ENCODE results near the gene MTHFSD. TPM values are rescaled to one million over a fixed set of nuclear protein-coding genes. Genes with fewer than 3 reads are reported as not detected.
A peak's percentile ranks its signal among the peaks of the same experiment; 100 is the strongest.

MTHFSD gene
- total RNA-seq, 2 donors from 2014 or later: 23.7 to 43.8 TPM

- peaks cover 6% of the 10 kb centered on the region for H3K4me1 ChIP-seq (replicated peaks)
- 16% methylated on average over 6 of the region's 6 CpGs for WGBS
- peak overlapping the region; percentile 72 to 80 for H3K27ac ChIP-seq
- TF ChIP-seq POLR2A (IDR thresholded peaks at IDR 0.05) (no peak), POLR2AphosphoS5 (IDR thresholded peaks at IDR 0.05) (no peak), CTCF (IDR thresholded peaks at IDR 0.05) (no peak)
- peak overlapping the region in 1 of 2 donors; percentile 0 for H3K4me3 ChIP-seq
- no peaks in the 10 kb centered on the region for H3K36me3 ChIP-seq
- H3K9me3 ChIP-seq: no peaks in the 10 kb centered on the region
- intact Hi-C loops (cut with DNase I): no loop called here
- no peak for DNase-seq (ENCODE audit: low spot score)
- peaks cover 45% of the 10 kb centered on the region for H3K27me3 ChIP-seq (replicated peaks; ENCODE audit: insufficient read depth)
These were observed 51.2 kb downstream of the MTHFSD start for GRCh38 chr16:86503830-86504229.

DNA sequence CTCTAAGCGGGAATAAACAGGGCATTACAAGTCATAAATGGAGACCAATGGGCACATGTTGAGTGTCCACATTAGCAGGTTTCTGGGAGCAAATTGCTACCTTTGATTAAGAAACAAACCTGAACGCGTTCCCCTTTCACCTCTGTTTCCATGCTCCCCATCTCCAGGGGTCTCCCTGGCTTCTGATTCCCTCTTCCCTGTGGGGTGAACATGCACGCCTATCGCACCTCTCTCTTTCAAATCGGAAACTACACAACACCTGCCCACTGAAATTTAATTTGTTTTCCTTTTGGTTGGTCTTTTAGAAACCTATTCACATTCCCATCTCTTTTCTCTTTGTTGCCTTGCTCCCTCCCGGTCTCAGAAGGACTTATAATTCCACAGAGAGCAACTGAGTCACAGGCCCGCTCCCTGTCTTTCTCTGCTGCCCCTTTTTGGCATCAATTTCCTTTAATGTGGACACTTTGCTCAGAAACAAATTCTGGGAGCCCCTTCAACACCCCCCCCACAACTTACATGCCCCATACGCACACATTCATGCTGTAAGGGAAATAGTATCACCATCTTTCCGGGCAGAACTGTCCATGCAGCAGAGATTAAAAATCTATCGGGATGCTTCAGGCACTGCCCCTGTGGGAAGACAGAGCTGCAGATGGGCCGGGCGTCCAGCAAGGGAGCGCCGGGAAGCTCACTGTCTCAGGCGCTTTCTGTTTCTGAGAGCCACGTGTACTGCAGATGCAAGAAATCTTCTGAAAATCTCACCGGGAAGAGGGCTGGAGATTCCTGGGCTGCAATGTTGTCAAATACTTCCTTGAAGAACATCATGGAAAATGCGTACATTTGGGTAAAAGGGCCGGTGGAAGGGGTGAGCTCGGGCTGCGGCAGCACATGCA, 51.9 kb downstream of the MTHFSD start:
- H3K4me3 ChIP-seq: no peak overlapping the region
- no peaks in the 10 kb centered on the region for H3K36me3 ChIP-seq
- H3K27me3 ChIP-seq (replicated peaks; ENCODE audit: insufficient read depth): peaks cover 51% of the 10 kb centered on the region
- peak overlapping the region; percentile 72 to 80 for H3K27ac ChIP-seq
- H3K4me1 ChIP-seq (replicated peaks): no peaks in the 10 kb centered on the region
- WGBS: 22% methylated on average over 22 of the region's 22 CpGs
- intact Hi-C loops (cut with DNase I): no loop called here
- no peak for DNase-seq (ENCODE audit: low spot score)
- no peaks in the 10 kb centered on the region for H3K9me3 ChIP-seq
- TF ChIP-seq CTCF (IDR thresholded peaks at IDR 0.05) (no peak), POLR2AphosphoS5 (IDR thresholded peaks at IDR 0.05) (no peak), POLR2A (IDR thresholded peaks at IDR 0.05) (no peak)

- H3K4me1 ChIP-seq (replicated peaks): no peaks in the 10 kb centered on the region
- 21% methylated on average over 19 of the region's 19 CpGs for WGBS
- H3K9me3 ChIP-seq: no peaks in the 10 kb centered on the region
- DNase-seq (ENCODE audit: low spot score): no peak
- H3K36me3 ChIP-seq: no peaks in the 10 kb centered on the region
- intact Hi-C loops (cut with DNase I): no loop called here
- no peak overlapping the region for H3K4me3 ChIP-seq
- TF ChIP-seq POLR2A (IDR thresholded peaks at IDR 0.05) (no peak), POLR2AphosphoS5 (IDR thresholded peaks at IDR 0.05) (no peak), CTCF (IDR thresholded peaks at IDR 0.05) (no peak)
- peaks cover 55% of the 10 kb centered on the region for H3K27me3 ChIP-seq (replicated peaks; ENCODE audit: insufficient read depth)
- peak overlapping the region; percentile 72 to 80 for H3K27ac ChIP-seq
These were observed 52.8 kb downstream of the MTHFSD start for GRCh38 chr16:86501989-86502855.

DNA sequence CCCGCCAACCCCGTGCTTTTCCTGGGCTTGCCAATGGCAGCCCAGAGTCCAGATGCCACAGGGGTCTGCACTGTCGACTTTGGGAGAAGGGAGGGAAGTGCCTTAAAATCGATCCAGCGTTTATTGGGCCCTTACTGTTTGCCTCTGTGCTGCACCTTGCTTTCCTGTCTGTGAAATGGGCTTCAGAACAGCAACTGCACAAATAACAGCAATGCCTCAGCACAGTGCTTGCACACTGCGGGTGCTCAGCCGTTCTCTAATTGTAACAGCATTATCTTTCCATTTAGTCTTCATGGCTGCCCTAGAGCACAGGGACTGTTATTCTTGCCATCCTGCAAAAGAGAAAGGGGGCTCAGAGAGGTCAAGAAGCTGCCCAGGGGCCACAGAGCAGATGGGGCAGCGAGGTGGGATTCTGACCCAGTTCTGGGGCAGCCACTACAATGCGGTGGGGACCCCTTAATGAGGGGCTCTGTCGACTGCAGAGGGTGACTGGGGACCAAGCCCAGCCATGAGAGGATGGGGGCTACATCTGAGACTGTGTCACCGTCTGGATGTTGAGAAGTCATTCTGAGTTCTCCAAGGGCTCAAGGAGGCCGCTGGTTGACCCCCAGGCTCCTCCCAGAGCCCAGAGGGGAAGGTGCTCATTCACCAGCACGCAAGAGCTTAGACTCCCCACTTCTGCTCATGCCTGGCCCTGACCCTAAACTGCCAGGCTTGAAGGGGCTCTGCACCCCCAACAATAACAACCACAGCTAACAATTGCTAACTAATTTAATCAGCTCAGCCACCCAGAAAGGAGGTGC, 54.1 kb downstream of the MTHFSD start:
- Histone ChIP-seq H3K36me3 (no peaks in the 10 kb centered on the region), H3K27ac (peak overlapping the region; percentile 72 to 80), H3K27me3 (replicated peaks; ENCODE audit: insufficient read depth) (peaks cover 62% of the 10 kb centered on the region), H3K9me3 (no peaks in the 10 kb centered on the region), H3K4me3 (no peak overlapping the region), H3K4me1 (replicated peaks) (no peaks in the 10 kb centered on the region)
- WGBS: 33% methylated on average over 13 of the region's 13 CpGs
- TF ChIP-seq POLR2AphosphoS5 (IDR thresholded peaks at IDR 0.05): no peak
- no peak for TF ChIP-seq POLR2A (IDR thresholded peaks at IDR 0.05)
- no peak for TF ChIP-seq CTCF (IDR thresholded peaks at IDR 0.05)
- intact Hi-C loops (cut with DNase I): no loop called here
- no peak for DNase-seq (ENCODE audit: low spot score)
